T-helper 17 cell (primary cell): ENCODE data around the gene MEAF6. TPM values are rescaled to one million over a fixed set of nuclear protein-coding genes. Genes with fewer than 3 reads are reported as not detected.

Experiments used
- ATAC-seq: fragments of 150-1000 bp; cut with Tn5 transposase; 2 replicates; pipeline ENCODE4 v1.10.0; 2021; ENCODE audit warnings: mild to moderate bottlenecking, moderate library complexity
- DNase-seq, 3 donors: peaks; one replicate each; pipeline versions ENCODE4 v3.0.0 to v3.0.0-alpha.2; 2020 to 2021
- H3K9me3 ChIP-seq: one replicate; pipeline ENCODE4 v1.7.0; 2013; ENCODE audit warnings: low read length, mild to moderate bottlenecking; ENCODE audit not compliant: control insufficient read depth, poor library complexity, severe bottlenecking
- H3K27ac Mint-ChIP-seq: one replicate; pipeline ENCODE4 v1.8.0; 2022; ENCODE audit warnings: mild to moderate bottlenecking, moderate library complexity, mixed read lengths
- H3K27me3 Mint-ChIP-seq: one replicate; pipeline ENCODE4 v1.8.0; 2022; ENCODE audit warnings: mixed read lengths
- H3K36me3 Mint-ChIP-seq: one replicate; pipeline ENCODE4 v1.8.0; 2022; ENCODE audit warnings: low read depth, mixed read lengths
- H3K4me1 Mint-ChIP-seq: one replicate; pipeline ENCODE4 v1.8.0; 2022; ENCODE audit warnings: mild to moderate bottlenecking, mixed read lengths
- H3K4me3 Mint-ChIP-seq: one replicate; pipeline ENCODE4 v1.8.0; 2022; ENCODE audit warnings: mild to moderate bottlenecking, moderate library complexity, mixed read lengths
- total RNA-seq, 4 donors: library from RNA in 2 of 4; stranded (reverse) in 2 of 4; gene quantifications; one replicate each; pipeline ENCODE4 v1.2.3 and lab custom pipeline; 2022 to 2026

The MEAF6 gene
- total RNA-seq, 2 donors from 2014 or later: 54.7 to 58.0 TPM

GRCh38 chr1:37486680-37487618 lies 27.6 kb downstream of the MEAF6 start:
- no peaks in the 10 kb centered on the region for H3K27me3 Mint-ChIP-seq
- H3K27ac Mint-ChIP-seq: peak overlapping the region; percentile 73
- peaks cover 7% of the 10 kb centered on the region for H3K36me3 Mint-ChIP-seq
- H3K4me3 Mint-ChIP-seq: peak overlapping the region; percentile 50
- H3K4me1 Mint-ChIP-seq: peaks cover 17% of the 10 kb centered on the region
- ATAC-seq (peak; percentile 70), DNase-seq (peak; percentile 67 to 77 (median 70))
- no peaks in the 10 kb centered on the region for H3K9me3 ChIP-seq

GRCh38 chr1:37485902-37486679 lies 28.5 kb downstream of the MEAF6 start:
- DNase-seq (no peak), ATAC-seq (no peak)
- no peaks in the 10 kb centered on the region for H3K9me3 ChIP-seq
- H3K4me1 Mint-ChIP-seq: peaks cover 20% of the 10 kb centered on the region
- H3K4me3 Mint-ChIP-seq: no peak overlapping the region
- peak overlapping the region; percentile 73 for H3K27ac Mint-ChIP-seq
- H3K36me3 Mint-ChIP-seq: peaks cover 7% of the 10 kb centered on the region
- no peaks in the 10 kb centered on the region for H3K27me3 Mint-ChIP-seq

- Mint-ChIP-seq H3K27ac (peak overlapping the region; percentile 99), H3K4me3 (peak overlapping the region; percentile 5), H3K27me3 (no peaks in the 10 kb centered on the region), H3K4me1 (peaks cover 25% of the 10 kb centered on the region), H3K36me3 (peaks cover 7% of the 10 kb centered on the region)
- no peak for DNase-seq
- peak; percentile 2 for ATAC-seq
- H3K9me3 ChIP-seq: no peaks in the 10 kb centered on the region
These were observed 30.1 kb downstream of the MEAF6 start for GRCh38 chr1:37484325-37485051.

DNA sequence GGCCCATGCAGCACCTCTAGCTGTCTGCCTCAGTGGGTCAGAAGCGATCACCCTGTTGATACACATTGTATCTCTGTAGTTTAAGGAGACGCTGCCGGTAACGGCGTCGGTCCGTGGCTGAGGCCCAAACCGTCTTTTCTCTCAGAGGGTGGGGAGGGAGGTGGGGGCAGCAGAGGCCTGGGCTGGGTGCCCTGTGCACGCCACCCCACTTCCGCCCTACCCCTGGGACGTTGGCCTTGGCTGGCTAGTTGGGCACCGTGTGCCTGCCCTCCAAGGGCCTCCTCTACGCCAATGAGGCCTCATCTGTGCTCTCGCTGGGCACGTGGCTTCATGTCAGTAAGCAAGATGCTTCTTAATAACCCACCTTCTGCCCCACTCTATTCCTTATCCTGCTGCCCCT lies 30.8 kb downstream of the MEAF6 start:
- Mint-ChIP-seq H3K4me3 (no peak overlapping the region), H3K27ac (peak overlapping the region; percentile 99), H3K36me3 (peaks cover 7% of the 10 kb centered on the region), H3K4me1 (peaks cover 30% of the 10 kb centered on the region), H3K27me3 (no peaks in the 10 kb centered on the region)
- ATAC-seq: no peak
- no peaks in the 10 kb centered on the region for H3K9me3 ChIP-seq
- no peak for DNase-seq

GRCh38 chr1:37482796-37483744 lies 31.5 kb downstream of the MEAF6 start:
- DNase-seq (no peak), ATAC-seq (no peak)
- H3K9me3 ChIP-seq: no peaks in the 10 kb centered on the region
- H3K4me1 Mint-ChIP-seq: peaks cover 33% of the 10 kb centered on the region
- peaks cover 5% of the 10 kb centered on the region for H3K36me3 Mint-ChIP-seq
- peak overlapping the region; percentile 99 for H3K27ac Mint-ChIP-seq
- peak overlapping the region; percentile 41 for H3K4me3 Mint-ChIP-seq
- no peaks in the 10 kb centered on the region for H3K27me3 Mint-ChIP-seq

- H3K4me3 Mint-ChIP-seq: peak overlapping the region; percentile 97
These were observed 32.4 kb downstream of the MEAF6 start for GRCh38 chr1:37482004-37482785.

GRCh38 chr1:37481289-37482003 lies 33.1 kb downstream of the MEAF6 start:
- DNase-seq: no peak
- H3K4me1 Mint-ChIP-seq: peaks cover 30% of the 10 kb centered on the region
- no peaks in the 10 kb centered on the region for H3K9me3 ChIP-seq
- no peaks in the 10 kb centered on the region for H3K27me3 Mint-ChIP-seq
- no peak for ATAC-seq
- peaks cover 8% of the 10 kb centered on the region for H3K36me3 Mint-ChIP-seq
- H3K4me3 Mint-ChIP-seq: peak overlapping the region; percentile 97
- peak overlapping the region; percentile 99 for H3K27ac Mint-ChIP-seq

More at GRCh38 chr1:37482004-37482785, 32.4 kb downstream of the MEAF6 start:
- Mint-ChIP-seq H3K27ac (peak overlapping the region; percentile 99), H3K4me1 (peaks cover 33% of the 10 kb centered on the region), H3K36me3 (peaks cover 5% of the 10 kb centered on the region), H3K27me3 (no peaks in the 10 kb centered on the region)
- H3K9me3 ChIP-seq: no peaks in the 10 kb centered on the region
- ATAC-seq (no peak), DNase-seq (no peak)

- H3K4me1 Mint-ChIP-seq: peaks cover 35% of the 10 kb centered on the region
These were observed 33.8 kb downstream of the MEAF6 start for GRCh38 chr1:37480581-37481288.

DNA sequence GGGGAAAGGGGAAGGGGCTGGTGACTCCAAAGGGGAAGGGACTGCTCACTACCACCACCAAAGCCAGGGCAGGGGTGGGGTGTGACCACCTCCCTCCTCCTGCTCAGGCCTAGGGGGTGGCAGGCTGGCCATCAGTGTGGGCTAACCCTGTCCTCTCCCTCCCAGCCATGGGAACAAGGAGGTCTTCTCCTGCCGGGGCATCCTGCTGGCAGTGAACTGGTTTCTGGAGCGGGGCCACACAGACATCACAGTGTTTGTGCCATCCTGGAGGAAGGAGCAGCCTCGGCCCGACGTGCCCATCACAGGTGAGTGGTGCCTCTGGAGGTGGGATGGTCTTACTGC lies 34.5 kb downstream of the MEAF6 start:
- H3K27ac Mint-ChIP-seq: peak overlapping the region; percentile 99
- peaks cover 12% of the 10 kb centered on the region for H3K36me3 Mint-ChIP-seq
- H3K9me3 ChIP-seq: no peaks in the 10 kb centered on the region
- peaks cover 36% of the 10 kb centered on the region for H3K4me1 Mint-ChIP-seq
- ATAC-seq (no peak), DNase-seq (no peak)
- peak overlapping the region; percentile 97 for H3K4me3 Mint-ChIP-seq
- H3K27me3 Mint-ChIP-seq: no peaks in the 10 kb centered on the region

More at GRCh38 chr1:37480581-37481288, 33.8 kb downstream of the MEAF6 start:
- no peak for DNase-seq
- H3K27me3 Mint-ChIP-seq: no peaks in the 10 kb centered on the region
- peaks cover 12% of the 10 kb centered on the region for H3K36me3 Mint-ChIP-seq
- no peak for ATAC-seq
- H3K4me3 Mint-ChIP-seq: peak overlapping the region; percentile 97
- H3K9me3 ChIP-seq: no peaks in the 10 kb centered on the region
- peak overlapping the region; percentile 99 for H3K27ac Mint-ChIP-seq

GRCh38 chr1:37479255-37480124 lies 35.1 kb downstream of the MEAF6 start:
- Mint-ChIP-seq H3K27ac (peak overlapping the region; percentile 99), H3K36me3 (peaks cover 12% of the 10 kb centered on the region), H3K4me1 (peaks cover 38% of the 10 kb centered on the region), H3K4me3 (peak overlapping the region; percentile 97), H3K27me3 (no peaks in the 10 kb centered on the region)
- peak; percentile 63 to 86 (median 72) for DNase-seq
- no peaks in the 10 kb centered on the region for H3K9me3 ChIP-seq
- ATAC-seq: peak; percentile 60
